Measurements from ENCODE around the gene IMMP2L.
"Not testable (repeated sequence)": the region's sequence is repeated elsewhere in the genome, so short reads cannot be mapped to it uniquely, and the experiment has no call there.

Gene IMMP2L

DNA sequence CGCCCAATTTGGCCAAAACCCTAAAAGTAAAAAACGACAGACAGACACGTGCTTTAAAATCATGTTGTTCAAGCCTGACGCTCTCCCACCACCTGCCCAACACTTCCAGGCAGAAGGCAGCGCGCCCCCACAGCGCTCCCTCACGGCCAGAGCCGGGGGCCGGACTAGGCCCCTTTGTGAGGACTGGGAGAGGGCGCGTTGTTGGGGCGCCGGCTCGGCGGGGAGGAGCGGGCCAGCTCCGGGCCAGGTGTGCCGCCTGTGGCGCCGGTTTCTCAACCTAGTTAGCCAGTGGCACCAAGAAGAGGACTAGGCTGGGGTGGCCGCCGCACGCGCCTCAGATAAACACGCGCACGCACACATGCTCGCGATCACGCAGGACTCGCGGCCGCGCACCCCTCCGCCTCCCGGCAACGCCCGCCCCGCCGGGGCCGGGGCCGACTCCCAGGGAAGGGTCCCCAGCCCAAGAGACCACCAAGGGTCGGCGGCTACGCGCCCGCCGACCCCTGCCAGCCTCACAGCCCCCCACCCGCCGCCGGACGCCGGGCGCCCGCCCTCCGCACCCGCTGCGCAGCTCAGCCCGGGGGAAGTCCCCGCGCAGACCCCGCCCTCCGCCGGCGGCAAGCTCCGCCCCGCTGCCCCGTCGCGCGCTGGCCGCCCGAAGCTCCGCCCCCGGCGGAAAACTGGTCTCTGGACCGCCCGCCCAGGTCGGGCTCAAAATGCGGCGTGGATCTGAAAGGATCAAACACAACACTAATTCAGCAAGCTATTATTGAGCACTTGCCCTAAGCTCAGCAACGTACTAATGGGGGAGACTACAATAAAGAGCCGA, at the start of gene IMMP2L:
IMMP2L (minus strand) TSS at position 589 of the 829 bp plus-strand sequence.
- peak; percentile 96 for DNase-seq

DNA sequence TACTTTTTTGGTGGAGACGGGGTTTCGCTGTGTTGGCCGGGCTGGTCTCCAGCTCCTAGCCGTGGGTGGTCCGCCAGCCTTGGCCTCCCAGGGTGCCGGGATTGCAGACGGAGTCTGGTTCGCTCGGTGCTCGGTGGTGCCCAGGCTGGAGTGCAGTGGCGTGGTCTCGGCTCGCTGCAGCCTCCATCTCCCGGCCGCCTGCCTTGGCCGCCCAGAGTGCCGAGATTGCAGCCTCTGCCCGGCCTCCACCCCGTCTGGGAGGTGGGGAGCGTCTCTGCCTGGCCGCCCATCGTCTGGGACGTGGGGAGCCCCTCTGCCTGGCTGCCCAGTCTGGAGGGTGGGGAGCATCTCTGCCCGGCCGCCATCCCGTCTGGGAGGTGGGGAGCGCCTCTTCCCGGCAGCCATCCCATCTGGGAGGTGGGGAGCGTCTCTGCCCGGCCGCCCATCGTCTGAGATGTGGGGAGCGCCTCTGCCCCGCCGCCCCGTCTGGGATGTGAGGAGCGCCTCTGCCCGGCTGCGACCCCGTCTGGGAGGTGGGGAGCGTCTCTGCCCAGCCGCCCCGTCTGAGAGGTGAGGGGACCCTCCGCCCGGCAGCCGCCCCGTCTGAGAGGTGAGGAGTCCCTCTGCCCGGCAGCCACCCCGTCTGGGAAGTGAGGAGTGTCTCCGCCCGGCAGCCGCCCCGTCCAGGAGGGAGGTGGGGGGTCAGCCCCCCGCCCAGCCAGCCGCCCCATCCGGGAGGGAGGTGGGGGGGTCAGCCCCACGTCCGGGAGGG, 47.4 kb upstream of the IMMP2L start:
- DNase-seq: not testable (repeated sequence)

DNA sequence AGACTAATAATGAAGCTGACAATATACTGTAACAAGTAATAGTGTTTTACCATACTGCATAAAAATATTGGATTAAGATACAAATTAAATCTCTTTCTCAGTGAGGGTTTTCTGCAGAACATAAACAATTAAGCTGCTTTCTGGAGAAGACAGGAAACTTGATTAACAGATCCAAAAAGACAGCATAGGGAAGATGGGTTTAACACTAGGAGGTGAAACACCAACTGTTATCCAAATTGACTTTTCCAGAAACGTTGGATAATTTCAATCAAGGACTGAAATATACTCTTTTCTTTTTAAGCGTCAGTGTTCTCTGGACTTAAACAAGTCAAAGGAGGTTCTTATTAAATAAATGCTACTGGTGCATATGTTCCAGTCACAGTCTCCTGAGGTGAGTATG, 45.3 kb upstream of the IMMP2L start:
- no peak for DNase-seq

DNA sequence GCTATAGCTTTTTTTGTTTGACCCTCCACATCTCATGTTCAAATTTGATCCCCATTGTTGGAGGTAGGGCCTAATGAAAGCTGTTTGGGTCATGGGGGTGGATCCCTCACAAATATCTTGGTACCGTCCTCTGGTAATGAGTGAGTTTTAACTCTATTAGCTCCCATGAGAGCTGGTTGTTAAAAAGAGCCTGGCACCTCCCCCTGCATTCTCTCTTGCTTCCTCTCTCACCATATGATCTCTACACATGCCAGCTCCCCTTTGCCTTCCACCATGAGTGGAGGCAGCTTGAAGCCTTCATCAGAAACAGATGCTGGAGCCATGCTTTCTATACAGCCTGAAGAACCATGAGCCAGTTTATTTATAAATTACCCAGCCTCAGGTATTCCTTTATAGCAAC, 43.0 kb upstream of the IMMP2L start:
- DNase-seq: no peak

DNA sequence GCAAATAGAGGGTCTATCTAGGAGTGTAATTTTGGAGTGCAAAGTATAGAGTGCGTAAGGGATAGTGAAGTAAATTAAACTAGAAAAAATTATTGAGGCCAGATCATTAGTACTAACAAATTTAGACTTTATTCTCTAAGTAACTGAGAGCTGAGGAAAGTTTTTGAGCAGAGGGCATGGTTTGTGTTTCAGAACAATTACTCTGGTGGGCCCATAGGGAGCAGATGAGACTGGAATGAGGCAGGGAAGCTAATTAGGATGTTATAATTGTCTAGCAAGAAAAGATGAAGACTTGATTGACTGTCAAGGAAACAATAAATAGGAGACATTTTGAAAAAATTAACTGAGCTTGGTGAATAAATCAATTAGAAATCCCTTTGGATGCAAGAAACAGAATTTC, 37.8 kb upstream of the IMMP2L start:
- DNase-seq: no peak

DNA sequence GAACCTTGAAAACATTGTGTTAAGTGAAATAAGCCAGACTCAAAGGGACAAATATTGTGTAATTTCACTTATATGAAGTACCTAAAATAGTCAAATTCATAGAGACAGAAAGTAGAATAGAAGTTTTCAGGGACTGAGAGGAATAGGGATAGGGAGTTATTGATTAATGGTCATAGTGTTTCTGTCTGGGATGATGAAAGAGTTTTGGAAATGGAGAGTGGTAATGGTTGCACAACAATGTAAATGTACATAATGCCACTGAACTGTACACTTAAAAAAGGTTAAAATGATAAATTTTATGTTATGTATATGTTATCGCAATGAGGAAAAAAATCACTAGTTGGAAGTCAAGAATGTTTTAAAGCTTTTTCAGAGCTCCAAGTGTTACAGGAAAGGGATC, 33.5 kb upstream of the IMMP2L start:
- no peak for DNase-seq

DNA sequence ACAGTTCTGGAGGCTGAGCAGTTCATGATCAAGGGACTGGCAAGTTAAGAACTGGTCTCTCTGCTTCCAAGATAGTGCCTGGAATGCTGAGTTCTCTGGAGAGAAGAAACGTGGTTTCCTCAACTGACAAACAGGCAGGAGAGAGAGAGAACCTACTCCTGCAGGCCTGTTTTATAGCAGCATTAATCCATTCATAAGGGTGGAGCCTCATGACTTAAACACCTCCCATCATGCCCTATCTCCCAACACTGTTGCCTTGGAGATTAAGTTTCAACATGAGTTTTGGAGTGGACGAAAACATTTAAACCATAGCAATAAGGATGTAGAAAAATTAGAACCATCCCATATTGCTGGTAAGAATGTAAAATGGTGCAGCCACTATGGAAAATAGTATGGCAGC, 32.3 kb upstream of the IMMP2L start:
- no peak for DNase-seq

DNA sequence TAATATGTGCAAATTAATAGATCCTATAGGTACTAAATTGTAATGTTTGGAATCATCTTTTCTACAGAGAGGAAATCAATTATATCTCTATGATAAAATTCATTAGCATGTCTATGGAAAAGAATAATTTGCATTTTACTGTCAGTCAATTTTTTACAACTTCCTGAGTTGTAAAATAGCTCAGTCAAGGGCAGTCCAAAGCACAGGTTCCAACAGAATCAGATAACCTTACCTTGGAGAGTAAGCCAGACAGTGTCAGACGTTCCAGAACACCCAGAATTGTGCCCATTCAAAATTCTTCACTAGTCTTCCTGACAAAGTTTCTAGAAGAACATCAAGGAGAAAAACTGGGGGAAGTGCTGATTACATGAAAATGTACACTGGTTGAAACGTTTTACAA, 31.1 kb upstream of the IMMP2L start:
- no peak for DNase-seq

DNA sequence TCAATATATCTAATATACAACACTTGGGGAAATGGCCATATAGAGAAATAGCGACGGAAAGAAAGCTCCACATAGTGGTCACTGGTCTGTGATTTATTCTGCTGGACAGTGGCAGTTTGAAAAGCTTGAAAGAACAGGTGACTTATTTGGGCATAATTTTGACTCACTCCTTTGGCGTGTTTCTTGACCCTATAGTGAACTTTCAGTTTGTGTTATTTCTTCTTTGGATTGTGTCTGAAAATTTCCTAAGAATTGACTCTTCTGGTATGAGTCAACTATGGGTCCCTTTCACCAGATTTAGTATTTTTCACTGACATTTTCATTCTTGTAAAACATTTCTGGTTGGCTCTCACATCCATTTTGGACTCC, 25.8 kb upstream of the IMMP2L start:
- no peak for DNase-seq

DNA sequence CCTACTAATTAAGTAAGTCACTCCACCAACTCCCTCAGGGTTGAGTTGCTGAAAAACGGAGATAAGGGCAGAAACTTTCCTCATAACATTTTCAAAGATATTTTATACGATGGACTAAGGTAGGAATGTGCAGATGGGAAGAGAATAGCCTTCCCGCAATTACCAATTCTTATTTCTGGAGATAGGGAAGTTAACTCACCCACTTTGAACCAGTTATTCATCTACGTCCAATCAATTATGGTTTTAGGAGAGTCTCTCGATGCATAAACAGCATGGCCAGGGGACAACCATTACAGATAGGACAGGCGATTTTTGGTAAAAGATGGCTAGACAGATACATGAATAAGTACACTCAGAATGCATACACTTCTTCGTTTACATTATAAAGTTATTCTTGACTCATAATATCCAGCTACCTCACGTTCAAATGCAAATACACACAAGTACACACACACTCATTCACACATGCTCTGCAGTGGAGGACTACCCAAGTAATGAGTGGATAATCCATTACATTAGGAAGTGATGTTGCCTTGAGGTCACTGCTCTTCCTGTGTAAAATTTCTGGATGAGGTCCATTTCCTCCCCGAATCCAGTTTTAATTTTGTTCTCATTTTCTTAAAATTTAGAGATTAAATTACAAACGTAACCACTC, 25.2 kb upstream of the IMMP2L start:
- DNase-seq: no peak

DNA sequence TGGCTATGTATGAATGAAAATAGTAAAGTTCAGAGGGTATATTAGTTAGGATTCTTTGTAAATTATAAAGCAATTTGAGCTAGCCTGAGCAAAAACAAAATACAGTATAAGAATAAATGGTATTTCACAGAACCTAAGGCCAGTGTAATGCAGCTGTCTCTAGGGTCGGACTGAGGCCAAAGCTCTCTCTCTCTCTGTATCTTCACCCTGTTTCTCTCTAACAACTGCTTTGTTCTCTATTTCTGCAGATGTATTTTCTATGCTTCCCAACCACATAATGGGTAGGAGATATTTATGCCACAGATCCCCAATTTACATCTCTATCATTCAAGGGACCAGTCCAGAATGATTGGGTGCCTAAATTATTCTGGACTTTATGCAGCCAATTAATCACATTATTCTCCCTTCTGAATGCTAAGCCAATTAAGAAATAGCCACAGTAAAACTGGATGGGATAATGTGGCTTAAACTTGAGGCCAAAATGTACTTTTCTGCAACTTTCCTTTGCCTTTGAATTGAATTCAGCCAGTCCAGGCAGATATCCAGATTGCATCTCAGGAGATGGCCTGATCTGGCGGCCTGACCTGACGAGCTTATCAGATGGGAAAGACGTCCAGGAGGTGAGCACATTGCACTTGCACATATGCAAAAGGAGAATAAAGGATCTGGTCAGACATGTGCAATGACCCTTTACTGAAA, 24.6 kb upstream of the IMMP2L start:
- DNase-seq: peak; percentile 9

DNA sequence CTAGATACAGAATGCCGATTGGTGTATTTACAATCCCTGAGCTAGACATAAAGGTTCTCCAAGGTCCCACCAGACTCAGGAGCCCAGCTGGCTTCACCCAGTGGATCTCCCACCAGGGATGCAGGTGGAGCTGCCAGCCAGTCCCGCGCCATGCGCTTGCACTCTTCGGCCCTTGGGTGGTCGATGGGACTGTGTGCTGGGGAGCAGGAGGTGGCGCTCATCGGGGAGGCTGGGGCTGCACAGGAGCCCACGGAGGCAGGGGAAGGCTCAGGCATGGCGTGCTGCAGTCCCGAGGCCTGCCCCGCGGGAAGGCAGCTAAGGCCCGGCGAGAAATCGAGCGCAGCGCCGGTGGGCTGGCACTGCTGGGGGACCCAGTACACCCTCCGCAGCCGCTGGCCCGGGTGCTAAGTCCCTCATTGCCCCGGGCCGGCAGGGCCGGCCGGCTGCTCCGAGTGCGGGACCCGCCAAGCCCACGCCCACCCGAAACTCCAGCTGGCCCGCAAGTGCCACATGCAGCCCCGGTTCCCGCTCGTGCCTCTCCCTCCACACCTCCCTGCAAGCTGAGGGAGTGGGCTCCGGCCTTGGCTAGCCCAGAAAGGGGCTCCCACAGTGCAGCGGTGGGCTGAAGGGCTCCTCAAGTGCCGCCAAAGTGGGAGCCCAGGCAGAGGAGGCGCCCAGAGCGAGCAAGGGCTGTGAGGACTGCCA, 19.6 kb upstream of the IMMP2L start:
- not testable (repeated sequence) for DNase-seq

DNA sequence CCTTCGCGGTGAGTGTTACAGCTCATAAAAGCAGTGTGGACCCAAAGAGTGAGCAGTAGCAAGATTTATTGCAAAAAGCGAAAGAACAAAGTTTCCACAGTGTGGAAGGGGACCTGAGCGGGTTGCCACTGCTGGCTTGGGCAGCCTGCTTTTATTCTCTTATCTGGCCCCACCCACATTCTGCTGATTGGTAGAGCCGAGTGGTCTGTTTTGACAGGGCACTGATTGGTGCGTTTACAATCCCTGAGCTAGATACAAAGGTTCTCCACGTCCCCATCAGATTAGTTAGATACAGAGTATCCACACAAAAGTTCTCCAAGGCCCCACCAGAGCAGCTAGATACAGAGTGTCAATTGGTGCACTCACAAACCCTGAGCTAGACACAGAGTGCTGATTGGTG, 18.9 kb upstream of the IMMP2L start:
- DNase-seq: not testable (repeated sequence)

DNA sequence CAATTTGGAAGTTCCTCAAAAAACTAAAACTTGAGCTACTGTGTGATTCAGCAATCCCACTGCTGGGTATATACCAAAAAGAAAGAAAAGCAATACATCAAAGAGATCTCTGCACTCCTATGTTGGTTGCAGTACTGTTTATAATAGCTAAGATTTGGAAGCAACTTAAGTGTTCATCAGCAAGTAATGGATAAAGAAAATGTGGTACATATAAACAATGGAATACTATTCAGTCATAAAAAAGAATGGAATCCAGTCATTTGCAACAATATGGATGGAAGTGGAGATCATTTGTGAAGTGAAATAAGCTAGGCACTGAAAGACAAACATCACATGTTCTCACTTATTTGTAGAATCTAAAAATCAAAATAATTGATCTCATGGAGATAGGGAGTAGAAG, 16.5 kb upstream of the IMMP2L start:
- DNase-seq: no peak

DNA sequence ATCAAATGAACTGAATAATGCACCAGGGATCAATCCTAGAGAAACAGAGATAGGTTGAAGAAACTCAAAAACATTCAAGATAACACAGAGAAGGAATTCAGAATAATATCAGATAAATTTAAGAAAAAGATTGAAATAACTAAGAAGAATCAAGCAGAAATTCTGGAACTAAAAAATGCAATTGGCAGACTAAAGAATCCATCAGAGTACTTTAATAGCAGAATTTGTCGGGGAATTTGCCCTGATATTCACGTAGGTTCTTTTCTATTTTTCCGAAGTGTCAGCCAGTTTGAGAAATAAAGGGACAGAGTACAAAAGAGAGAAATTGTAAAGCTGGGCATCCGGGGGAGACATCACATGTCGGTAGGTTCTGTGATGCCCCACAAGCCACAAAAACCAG, 9.4 kb upstream of the IMMP2L start:
- DNase-seq: no peak

DNA sequence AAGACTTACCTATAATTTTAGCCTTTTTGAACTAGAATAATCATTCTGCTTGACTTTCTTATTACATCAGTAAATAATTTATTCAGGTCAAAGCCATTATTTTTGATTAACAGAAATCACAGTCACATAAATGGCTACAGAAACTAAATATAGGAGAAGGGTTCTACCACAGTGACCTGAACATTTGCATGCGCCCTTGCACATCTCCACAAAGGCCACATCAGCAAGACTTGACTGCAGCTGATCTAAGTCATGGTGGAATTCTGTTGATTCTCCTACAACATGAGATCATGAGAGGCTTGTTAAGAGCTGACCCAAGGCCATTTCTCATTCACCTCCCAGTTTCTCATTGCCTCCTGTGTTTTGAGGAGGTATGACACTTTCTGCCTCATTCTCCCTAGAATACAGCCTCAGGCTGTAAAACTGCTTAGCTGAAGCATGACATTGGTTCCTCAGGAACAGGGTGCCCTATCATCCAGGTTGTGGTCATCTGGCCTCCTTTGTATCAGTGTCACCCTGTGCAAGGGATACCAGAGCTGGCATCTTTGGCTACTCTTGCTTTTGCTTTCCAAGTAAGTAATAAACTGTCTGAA, 6.7 kb upstream of the IMMP2L start:
- no peak for DNase-seq

DNA sequence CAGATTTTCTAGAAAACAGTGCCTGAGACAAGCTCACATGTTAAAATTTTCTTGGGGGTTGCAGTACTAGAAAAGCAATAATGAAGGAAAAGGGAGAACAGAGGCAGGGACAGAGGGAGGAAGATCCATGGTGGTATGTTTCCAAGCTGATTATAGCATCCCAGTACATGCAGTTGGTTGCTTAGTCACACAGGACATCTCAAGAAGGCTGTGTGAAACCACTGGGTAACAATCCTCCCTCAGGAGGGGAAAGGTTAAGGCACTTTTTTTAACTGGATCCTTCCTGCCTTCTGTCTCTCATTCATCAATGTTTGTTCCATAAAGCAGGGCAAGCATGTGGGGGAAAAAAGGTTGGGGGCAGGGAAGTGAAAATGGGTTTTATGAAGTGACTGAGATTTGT, 6.1 kb upstream of the IMMP2L start:
- no peak for DNase-seq

DNA sequence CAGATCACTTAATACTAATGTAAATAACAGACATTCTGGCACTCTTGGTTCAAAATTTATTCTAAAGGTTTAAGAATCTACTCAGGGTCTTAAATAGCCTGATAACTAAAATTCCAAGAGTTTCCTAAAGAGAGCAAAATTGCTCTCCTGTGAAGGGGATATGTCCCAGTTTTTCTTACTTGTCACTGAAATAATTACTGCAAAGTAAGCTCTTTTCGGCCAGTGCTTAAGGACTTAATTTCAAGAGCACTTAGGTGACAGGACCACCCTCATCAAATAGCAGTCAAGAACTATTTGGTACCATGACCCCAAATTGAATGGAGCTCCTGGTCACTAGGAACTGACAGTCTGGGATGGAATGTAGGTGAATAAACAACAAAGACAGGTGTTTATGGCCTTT, 1.8 kb upstream of the IMMP2L start:
- DNase-seq: no peak

DNA sequence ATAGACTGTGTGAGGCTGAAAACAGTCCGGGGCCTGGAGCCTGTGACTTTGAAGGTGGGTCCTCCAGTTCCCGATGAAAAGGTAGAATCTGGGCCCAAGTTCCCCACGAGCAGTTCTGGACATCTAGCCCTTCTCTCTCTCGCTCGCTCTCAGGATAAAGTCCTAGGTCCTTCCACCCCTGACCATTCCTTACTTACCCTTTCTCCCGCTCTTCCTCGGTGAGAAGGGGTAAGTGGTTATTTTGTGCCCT, 713 bp downstream of the IMMP2L start:
- DNase-seq: no peak

DNA sequence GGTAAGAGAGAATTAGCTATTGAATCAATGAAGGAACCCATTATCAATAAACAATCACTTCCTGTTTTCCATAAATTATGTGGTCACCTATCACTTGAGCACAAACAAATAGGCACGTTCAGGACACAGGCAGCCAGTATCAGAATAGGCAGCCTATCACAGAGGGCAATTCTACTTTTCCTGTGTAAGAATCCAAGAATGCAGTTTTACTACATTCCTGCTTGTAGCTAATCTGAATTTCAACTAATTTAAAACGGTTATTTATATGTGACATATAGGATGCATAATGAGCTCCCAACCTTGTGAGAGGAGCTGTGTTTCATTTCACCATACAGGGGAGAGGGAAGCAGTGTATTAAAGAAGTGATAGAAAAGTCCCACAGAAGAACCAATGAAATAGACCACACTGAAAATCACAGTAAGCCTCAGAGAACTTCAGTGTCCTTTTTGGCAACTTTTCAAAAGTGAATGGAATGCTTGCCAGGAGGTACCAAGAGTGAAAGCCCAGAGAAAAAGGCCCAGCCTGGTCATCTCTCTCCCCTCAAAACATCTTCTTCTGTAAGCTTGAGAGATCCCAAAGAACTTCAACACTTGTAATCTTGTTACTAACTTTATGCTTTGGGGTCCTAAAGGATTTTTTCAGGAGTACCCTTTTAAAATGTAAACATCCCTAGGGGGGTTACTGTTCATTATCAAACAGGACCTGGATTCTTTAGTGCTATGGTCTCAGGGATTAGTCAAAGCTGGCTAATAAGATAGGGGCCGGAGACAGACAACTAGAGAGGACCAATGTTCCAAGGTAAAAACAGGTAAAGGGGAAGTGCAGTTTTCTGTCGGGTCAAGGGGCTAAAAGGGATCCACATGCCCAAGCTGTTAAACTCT, 1.3 kb downstream of the IMMP2L start:
- peak; percentile 59 for DNase-seq

DNA sequence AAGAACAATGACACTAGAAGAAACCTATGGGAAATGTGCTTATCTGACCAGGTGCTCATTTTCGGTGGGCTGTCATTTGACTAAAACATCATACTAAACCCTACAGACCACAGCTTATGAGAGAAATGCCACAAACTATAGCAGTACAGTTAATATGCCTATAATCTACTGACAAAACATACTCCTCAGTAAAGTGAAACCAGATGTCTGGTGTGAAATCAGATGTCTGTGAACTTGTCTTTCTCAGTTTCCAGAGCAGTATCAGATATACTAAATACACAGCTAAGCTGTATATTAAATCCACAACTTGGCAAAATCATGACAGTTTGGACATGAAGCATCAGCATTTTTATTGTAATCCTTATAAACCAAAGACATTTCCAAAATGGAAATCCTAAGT, 3.3 kb downstream of the IMMP2L start:
- peak; percentile 53 for DNase-seq
